OCI-LY7 (cell line): ENCODE results near the gene ZNF335.

Source experiments
- CTCF ChIP-seq: fragments of 200-600 bp; sonication (generic); conservative IDR thresholded peaks from 2 replicates; pipeline ENCODE4 v1.5.1; 2014; ENCODE audit warnings: mild to moderate bottlenecking, antibody characterized with exemption, low read length, moderate library complexity, mixed read lengths
- EZH2phosphoT487 ChIP-seq: fragments of 200-600 bp; sonication (generic); IDR thresholded peaks from 2 replicates; pipeline ENCODE4 v1.6.1; 2018; ENCODE audit warnings: low read depth, borderline replicate concordance, mild to moderate bottlenecking, mixed run types, antibody characterized with exemption, low read length, moderate library complexity, mixed read lengths

GRCh38 chr20:45952861-45953260 is 19.1 kb downstream of the ZNF335 start:
- no peak for TF ChIP-seq CTCF
- no peak for TF ChIP-seq EZH2phosphoT487
